Posterior vena cava (tissue), 2 donors: Measurements from ENCODE around the gene ASPRV1. TPM values are rescaled to one million over a fixed set of nuclear protein-coding genes. Genes with fewer than 3 reads are reported as not detected.
A peak's percentile ranks its signal among the peaks of the same experiment; 100 is the strongest.
"Not testable (repeated sequence)": the region's sequence is repeated elsewhere in the genome, so short reads cannot be mapped to it uniquely, and the experiment has no call there.

ENCODE experiments used
- DNase-seq: peaks from one replicate; pipeline ENCODE4 v3.0.0-alpha.2; 2020; ENCODE audit warnings: low spot score
- intact Hi-C, 2 donors: fragments of 100-400 bp; cut with DNase I; formaldehyde crosslinking; loops; one replicate each; pipeline versions ENCODE4 v1.14.1 to v1.14.2; 2022 to 2023
- long read RNA-seq, 2 donors: library from polyadenylated mRNA; unstranded; transcript quantifications; one replicate each; pipeline ENCODE4 v2.0.0, GENCODE V29; 2020 to 2021
- total RNA-seq, 2 donors: library from RNA; stranded (reverse); fragmentation: NEBNext Ultra II Directional; extraction: Animal tissue kit (Norgen Biotek cat#: 25700); gene quantifications; one replicate each; pipeline ENCODE4 v1.2.1, GENCODE V29; 2021
- donor health status: DM: yes; HTN: yes; CAD: no.
- donor health status: DM: yes; HTN: yes; CAD: no.

ASPRV1 gene
- 1 to 10 TPM in 1 of 2 donors, under 1 TPM in 1; 1.00 to 1.7 TPM for total RNA-seq
- long read RNA-seq, donor 1, partial matches to known transcripts = 0 of 1 reads
- long read RNA-seq, donor 1, other reads (novel, unspliced or antisense) = 0 of 1 reads
- long read RNA-seq, donor 2, partial matches to known transcripts = 0 of 1 reads
- long read RNA-seq, donor 2, other reads (novel, unspliced or antisense) = 0 of 1 reads

- no peak for DNase-seq
- intact Hi-C loops = no loop called here
Measured at GRCh38 chr2:69961496-69961895, at the start of gene ASPRV1. ASPRV1 (minus strand) TSS chr2:69961631; CDS start chr2:69961436, 195 bp downstream.

GRCh38 chr2:70010576-70011111 lies 49.2 kb upstream of the ASPRV1 start:
- DNase-seq = no peak
- intact Hi-C loops = no loop called here

GRCh38 chr2:70009762-70010575 lies 48.5 kb upstream of the ASPRV1 start:
- intact Hi-C loops = no loop called here
- DNase-seq = no peak

- no peak for DNase-seq
- intact Hi-C loops = no loop called here
Measured at GRCh38 chr2:70008290-70008689, 46.9 kb upstream of the ASPRV1 start.

- intact Hi-C loops = no loop called here
- no peak for DNase-seq
Measured at GRCh38 chr2:70007151-70007550, 45.7 kb upstream of the ASPRV1 start.

- no peak for DNase-seq
- intact Hi-C loops = no loop called here
Measured at GRCh38 chr2:70006447-70006784, 45.0 kb upstream of the ASPRV1 start.

GRCh38 chr2:70005752-70006446 lies 44.5 kb upstream of the ASPRV1 start:
- no peak for DNase-seq
- intact Hi-C loops = no loop called here

GRCh38 chr2:70005216-70005615 lies 43.8 kb upstream of the ASPRV1 start:
- no peak for DNase-seq
- intact Hi-C loops = no loop called here

GRCh38 chr2:70003093-70003830 lies 41.8 kb upstream of the ASPRV1 start:
- intact Hi-C loops = loop anchor here in 1 of 2 donors (5.0 kb wide), 1 partner anchor 1361 kb away; the partner anchor contains the start of gene PROKR1
- no peak for DNase-seq

- intact Hi-C loops = loop anchor here in 1 of 2 donors (5.0 kb wide), 1 partner anchor 1360 kb away; the partner anchor contains the start of gene PROKR1
- DNase-seq = no peak
Measured at GRCh38 chr2:70002241-70002899, 40.9 kb upstream of the ASPRV1 start.

GRCh38 chr2:70000529-70000928 lies 39.1 kb upstream of the ASPRV1 start:
- not testable (repeated sequence) for DNase-seq
- intact Hi-C loops = loop anchor here in 1 of 2 donors (5.0 kb wide), 1 partner anchor 1358 kb away; the partner anchor contains the start of gene PROKR1

- no peak for DNase-seq
- intact Hi-C loops = no loop called here
Measured at GRCh38 chr2:69998761-69999160, 37.3 kb upstream of the ASPRV1 start.

GRCh38 chr2:69997015-69997830 lies 35.8 kb upstream of the ASPRV1 start:
- intact Hi-C loops = no loop called here
- DNase-seq = peak; percentile 79

GRCh38 chr2:69995511-69995910 lies 34.1 kb upstream of the ASPRV1 start:
- DNase-seq = peak; percentile 14
- intact Hi-C loops = no loop called here

GRCh38 chr2:69994166-69994565 lies 32.7 kb upstream of the ASPRV1 start:
- peak; percentile 20 for DNase-seq
- intact Hi-C loops = no loop called here

- intact Hi-C loops = no loop called here
- peak; percentile 1 for DNase-seq
Measured at GRCh38 chr2:69993708-69994107, 32.3 kb upstream of the ASPRV1 start.

- peak; percentile 19 for DNase-seq
- intact Hi-C loops = no loop called here
Measured at GRCh38 chr2:69993048-69993565, 31.7 kb upstream of the ASPRV1 start.
